Endothelial cell of umbilical vein (primary cell): ENCODE results near the gene PRDM10. TPM values are rescaled to one million over a fixed set of nuclear protein-coding genes. Genes with fewer than 3 reads are reported as not detected.

Experiments
- BruUV-seq: library from RNA; stranded (reverse); fragments of 400-500 nt; replicated peaks from 2 replicates; lab custom pipeline; 2021; lab: Mats Ljungman, UMichigan
- CTCF ChIA-PET: fragments of 300-600, 350-600 bp; sonication (Branson Sonifier 250); formaldehyde crosslinking; loops from one replicate; lab custom pipeline; 2021; ENCODE audit warnings: antibody characterized with exemption, inconsistent platforms; lab: Charles Lee
- POLR2A ChIA-PET: fragments of 300-600, 350-600 bp; sonication (Branson Sonifier 250); formaldehyde crosslinking; loops from one replicate; lab custom pipeline; 2021; ENCODE audit warnings: antibody characterized with exemption, inconsistent platforms; lab: Charles Lee
- DNase-seq: peaks from one replicate; pipeline ENCODE4 v3.0.0-alpha.2; 2011; ENCODE audit warnings: low read depth, low spot score
- FAIRE-seq: peaks from 2 replicates; lab custom pipeline; 2011; peaks lifted over from hg19 to GRCh38; lab: Jason Lieb, UNC
- H2AFZ ChIP-seq: 2 replicates; pipeline ENCODE4 v1.6.0; 2012; ENCODE audit warnings: low read depth, low read length, control low read depth, inconsistent platforms
- H3K27ac ChIP-seq: 2 replicates; pipeline ENCODE4 v1.5.1; 2011; ENCODE audit warnings: low read depth, mild to moderate bottlenecking, control low read depth, low read length, moderate library complexity; ENCODE audit not compliant: insufficient read depth
- H3K27me3 ChIP-seq, 2 experiments: 2 replicates each; pipeline versions ENCODE4 v1.6.0 to v1.6.1; 2011; ENCODE audit warnings: low read length in 2 of 2, mixed read lengths in 1 of 2; ENCODE audit not compliant: control insufficient read depth in 2 of 2, insufficient read depth in 2 of 2
- H3K36me3 ChIP-seq, 2 experiments: 2 replicates in 1 of 2; 3 replicates in 1 of 2; pipeline ENCODE4 v1.5.1; 2011; ENCODE audit warnings: low read length in 2 of 2, mild to moderate bottlenecking in 1 of 2, moderate library complexity in 1 of 2; ENCODE audit not compliant: control insufficient read depth in 2 of 2, insufficient read depth in 2 of 2; ENCODE audit errors: extremely low read depth in 1 of 2
- H3K4me1 ChIP-seq: 3 replicates; pipeline ENCODE4 v1.5.1; 2011; ENCODE audit warnings: mild to moderate bottlenecking, low read length; ENCODE audit not compliant: control insufficient read depth, insufficient read depth; ENCODE audit errors: extremely low read depth
- H3K4me2 ChIP-seq: 2 replicates; pipeline ENCODE4 v1.6.1; 2011; ENCODE audit warnings: low read length, control low read depth, mixed read lengths; ENCODE audit not compliant: insufficient read depth
- H3K4me3 ChIP-seq, 3 experiments: fragments of 200-600 bp in 1 of 3; sonication (generic), shearing (Covaris generic) in 1 of 3; replicated peaks in 1 of 3; 2 replicates each; pipeline ENCODE4 v1.5.1; 2011 to 2016; ENCODE audit warnings: control low read depth in 3 of 3, low read length in 3 of 3, mild to moderate bottlenecking in 2 of 3, inconsistent platforms in 1 of 3, low read depth in 1 of 3, moderate library complexity in 1 of 3; ENCODE audit not compliant: insufficient read depth in 1 of 3
- H3K79me2 ChIP-seq: 2 replicates; pipeline ENCODE4 v1.6.0; 2012; ENCODE audit warnings: low read length, inconsistent platforms; ENCODE audit not compliant: control insufficient read depth, insufficient read depth
- H3K9ac ChIP-seq: replicated peaks from 2 replicates; pipeline ENCODE3; 2011; ENCODE audit warnings: low read length, control low read depth; ENCODE audit not compliant: insufficient read depth; ENCODE audit errors: extremely low read depth
- H3K9me1 ChIP-seq: replicated peaks from 3 replicates; pipeline ENCODE4 v1.6.0; 2011; ENCODE audit warnings: mild to moderate bottlenecking, low read length; ENCODE audit not compliant: control insufficient read depth, insufficient read depth; ENCODE audit errors: extremely low read depth
- H3K9me3 ChIP-seq: replicated peaks from 2 replicates; pipeline ENCODE4 v1.5.1; 2012; ENCODE audit warnings: low read length, inconsistent platforms; ENCODE audit not compliant: control insufficient read depth, insufficient read depth
- H4K20me1 ChIP-seq: replicated peaks from 2 replicates; pipeline ENCODE3; 2011; ENCODE audit warnings: mild to moderate bottlenecking, low read length; ENCODE audit not compliant: control insufficient read depth, insufficient read depth; ENCODE audit errors: extremely low read depth
- EZH2 ChIP-seq: IDR thresholded peaks from 2 replicates; pipeline ENCODE4 v1.6.1; 2012; ENCODE audit warnings: borderline replicate concordance, low read depth, mild to moderate bottlenecking, moderate library complexity, low read length, inconsistent platforms; ENCODE audit not compliant: severe bottlenecking
- FOS ChIP-seq: IDR thresholded peaks from 2 replicates; pipeline ENCODE4 v1.6.1; 2011; ENCODE audit warnings: mild to moderate bottlenecking, low read length, moderate library complexity, borderline replicate concordance; ENCODE audit not compliant: insufficient read depth
- GATA2 ChIP-seq: IDR thresholded peaks from 2 replicates; pipeline ENCODE4 v1.7.0; 2011; ENCODE audit warnings: low read depth, mild to moderate bottlenecking, moderate library complexity, mixed read lengths, low read length; ENCODE audit not compliant: insufficient read length, insufficient read depth
- JUN ChIP-seq: IDR thresholded peaks from 2 replicates; pipeline ENCODE4 v1.6.1; 2011; ENCODE audit warnings: borderline replicate concordance, low read depth; ENCODE audit not compliant: insufficient read length, insufficient read depth
- MYC ChIP-seq: IDR thresholded peaks from one replicate; pipeline ENCODE4 v1.6.1; 2011; ENCODE audit warnings: mild to moderate bottlenecking, low read depth, low read length
- POLR2A ChIP-seq: IDR thresholded peaks from 2 replicates; pipeline ENCODE4 v1.6.1; 2012; ENCODE audit warnings: low read depth, mild to moderate bottlenecking, control low read depth, low read length
- POLR2AphosphoS5 ChIP-seq: IDR thresholded peaks from 2 replicates; pipeline ENCODE4 v1.6.1; 2012; ENCODE audit warnings: low read depth, mild to moderate bottlenecking, control low read depth, low read length, moderate library complexity; ENCODE audit not compliant: insufficient read depth
- dilution Hi-C: fragments of 300-500 bp; cut with MboI; formaldehyde crosslinking; loops from one replicate; pipeline ENCODE4 v1.15.0; 2019; ENCODE audit warnings: low sequenced_read_pairs; ENCODE audit not compliant: extremely low pct_ligation_motif_present
- intact Hi-C: fragments of 100-400 bp; cut with micrococcal nuclease; formaldehyde crosslinking; loops from one replicate; pipeline ENCODE4 v1.10.0; 2022
- polyA plus RNA-seq, 4 experiments: library from polyadenylated mRNA; depleted of rRNA in 3 of 4; stranded (reverse) in 3 of 4; unstranded in 1 of 4; fragments of >200 nt; gene quantifications; 2 replicates each; pipeline versions ENCODE4 v1.2.1 to v1.2.3, GENCODE V29; 2011 to 2012; ENCODE audit warnings: missing spikeins in 1 of 4
- total RNA-seq: library from RNA; stranded (reverse); gene quantifications from 2 replicates; pipeline ENCODE4 v1.2.3, GENCODE V29; 2021
- TF ChIP-seq, protein P1 (sequence below): IDR thresholded peaks from 2 replicates; pipeline ENCODE4 v1.6.1; 2011; ENCODE audit not compliant: insufficient read depth, insufficient read length
- TF ChIP-seq, protein P2 (sequence below), 2 donors: IDR thresholded peaks; 1 replicate in 1 of 2; 2 replicates in 1 of 2; pipeline ENCODE4 v1.5.1; 2011; ENCODE audit warnings: low read length in 2 of 2, mild to moderate bottlenecking in 2 of 2, moderate library complexity in 2 of 2, control low read depth in 1 of 2, inconsistent platforms in 1 of 2, low read depth in 1 of 2; ENCODE audit not compliant: insufficient read depth in 1 of 2; ENCODE audit errors: extremely low read depth in 1 of 2

PRDM10 gene
- total and polyA plus RNA-seq, 2 donors (not counting 3 experiments of a cell fraction or from before 2014, with no cell fraction given) = 9.6 to 13.0 TPM

DNA sequence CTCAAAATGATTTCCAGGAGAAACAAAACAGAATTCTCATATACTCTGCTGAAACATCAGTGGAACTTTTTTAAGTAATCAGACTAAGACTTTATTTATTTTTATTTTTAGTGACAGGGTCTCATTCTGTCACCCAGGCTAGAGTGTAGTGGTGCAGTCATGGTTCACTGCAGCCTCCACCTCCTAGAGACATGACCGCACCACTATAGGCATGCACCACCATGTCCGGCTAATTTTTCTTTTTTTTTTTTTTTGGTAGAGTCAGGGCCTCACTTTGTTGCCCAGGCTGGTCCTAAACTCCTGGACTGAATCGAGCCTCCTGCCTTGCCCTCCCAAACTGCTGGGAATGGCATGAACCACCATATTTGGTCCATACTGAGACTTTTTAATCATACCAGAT is 42.9 kb downstream of the PRDM10 start:
- Histone ChIP-seq H4K20me1 (no peaks in the 10 kb centered on the region), H3K4me1 (peaks cover 12% of the 10 kb centered on the region), H3K9me3 (no peaks in the 10 kb centered on the region), H3K4me2 (no peak overlapping the region), H3K36me3 (peaks cover 2 to 3% of the 10 kb centered on the region in 2 experiments), H3K9ac (no peak overlapping the region), H3K27me3 (no peaks in the 10 kb centered on the region), H2AFZ (no peak overlapping the region), H3K79me2 (no peaks in the 10 kb centered on the region), H3K4me3 (no peak overlapping the region), H3K9me1 (no peaks in the 10 kb centered on the region), H3K27ac (no peak overlapping the region)
- DNase-seq (no peak), FAIRE-seq (no peak)
- dilution Hi-C loops (no loop called here), intact Hi-C loops (no loop called here)
- ChIA-PET CTCF (interaction anchor here (1.4 kb wide), 1 partner anchor 173 kb away, joined by 6 read pairs; no protein-coding TSS in a partner anchor), POLR2A (no interaction called here)
- TF ChIP-seq EZH2 = no peak
- TF ChIP-seq POLR2AphosphoS5 = no peak
- no peak for TF ChIP-seq POLR2A
- TF ChIP-seq, protein P1, sequence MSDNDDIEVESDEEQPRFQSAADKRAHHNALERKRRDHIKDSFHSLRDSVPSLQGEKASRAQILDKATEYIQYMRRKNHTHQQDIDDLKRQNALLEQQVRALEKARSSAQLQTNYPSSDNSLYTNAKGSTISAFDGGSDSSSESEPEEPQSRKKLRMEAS = no peak
- TF ChIP-seq, protein P2, sequence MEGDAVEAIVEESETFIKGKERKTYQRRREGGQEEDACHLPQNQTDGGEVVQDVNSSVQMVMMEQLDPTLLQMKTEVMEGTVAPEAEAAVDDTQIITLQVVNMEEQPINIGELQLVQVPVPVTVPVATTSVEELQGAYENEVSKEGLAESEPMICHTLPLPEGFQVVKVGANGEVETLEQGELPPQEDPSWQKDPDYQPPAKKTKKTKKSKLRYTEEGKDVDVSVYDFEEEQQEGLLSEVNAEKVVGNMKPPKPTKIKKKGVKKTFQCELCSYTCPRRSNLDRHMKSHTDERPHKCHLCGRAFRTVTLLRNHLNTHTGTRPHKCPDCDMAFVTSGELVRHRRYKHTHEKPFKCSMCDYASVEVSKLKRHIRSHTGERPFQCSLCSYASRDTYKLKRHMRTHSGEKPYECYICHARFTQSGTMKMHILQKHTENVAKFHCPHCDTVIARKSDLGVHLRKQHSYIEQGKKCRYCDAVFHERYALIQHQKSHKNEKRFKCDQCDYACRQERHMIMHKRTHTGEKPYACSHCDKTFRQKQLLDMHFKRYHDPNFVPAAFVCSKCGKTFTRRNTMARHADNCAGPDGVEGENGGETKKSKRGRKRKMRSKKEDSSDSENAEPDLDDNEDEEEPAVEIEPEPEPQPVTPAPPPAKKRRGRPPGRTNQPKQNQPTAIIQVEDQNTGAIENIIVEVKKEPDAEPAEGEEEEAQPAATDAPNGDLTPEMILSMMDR (IDR thresholded peaks at IDR 0.05; ENCODE audit: extremely low read depth in 1 of 2, insufficient read depth in 1 of 2, low read depth in 1 of 2, low read length in 2 of 2) = no peak
- TF ChIP-seq JUN = no peak
- no peak for TF ChIP-seq GATA2
- TF ChIP-seq FOS = no peak
- no peak for TF ChIP-seq MYC
- BruUV-seq = no TSS peak
